Panc1 (cell line): ENCODE results near the gene GDAP1L1. TPM values are rescaled to one million over a fixed set of nuclear protein-coding genes. Genes with fewer than 3 reads are reported as not detected.

Source experiments
- ATAC-seq: fragments of 200-7000 bp; cut with Tn5 transposase; 2 replicates; pipeline ENCODE4 v1.9.1; 2020; ENCODE audit warnings: mild to moderate bottlenecking, moderate library complexity
- BruUV-seq: library from RNA; stranded (reverse); fragments of 400-500 nt; replicated peaks from 2 replicates; lab custom pipeline; 2021; lab: Mats Ljungman, UMichigan
- CTCF ChIA-PET: fragments of 300-600 bp; sonication (Branson Sonifier 250); formaldehyde crosslinking; loops from one replicate; lab custom pipeline; 2022; ENCODE audit warnings: antibody characterized with exemption; lab: Charles Lee
- POLR2A ChIA-PET: fragments of 300-600 bp; sonication (Branson Sonifier 250); formaldehyde crosslinking; loops from one replicate; lab custom pipeline; 2022; ENCODE audit warnings: antibody characterized with exemption; lab: Charles Lee
- DNase-seq: peaks from one replicate; pipeline ENCODE4 v3.0.0-alpha.2; 2010; ENCODE audit warnings: low read depth, low spot score
- H3K27ac ChIP-seq: 2 replicates; pipeline ENCODE4 v1.5.1; 2011; ENCODE audit warnings: mild to moderate bottlenecking, low read length, inconsistent platforms
- H3K27me3 ChIP-seq: fragments of 200-500 bp; sonication (Bioruptor generic); 2 replicates; pipeline ENCODE4 v1.6.0; 2014; ENCODE audit warnings: low read length, inconsistent platforms; ENCODE audit not compliant: control insufficient read depth, insufficient read depth
- H3K36me3 ChIP-seq: fragments of 200-500 bp; sonication (Bioruptor generic); 2 replicates; pipeline ENCODE4 v1.5.1; 2014; ENCODE audit warnings: inconsistent platforms, mild to moderate bottlenecking, low read length, moderate library complexity; ENCODE audit not compliant: control insufficient read depth, insufficient read depth
- H3K4me1 ChIP-seq: 2 replicates; pipeline ENCODE4 v1.5.1; 2011; ENCODE audit warnings: inconsistent platforms, mild to moderate bottlenecking, low read length, moderate library complexity; ENCODE audit not compliant: control insufficient read depth, insufficient read depth
- H3K4me3 ChIP-seq, 2 experiments: 2 replicates each; pipeline ENCODE4 v1.5.1; 2011 to 2012; ENCODE audit warnings: low read depth in 2 of 2, low read length in 2 of 2, mild to moderate bottlenecking in 2 of 2, inconsistent platforms in 1 of 2, moderate library complexity in 1 of 2
- H3K9me3 ChIP-seq: fragments of 200-500 bp; sonication (Bioruptor generic); 2 replicates; pipeline ENCODE4 v1.5.1; 2014; ENCODE audit warnings: low read depth, mild to moderate bottlenecking, inconsistent platforms, low read length, moderate library complexity; ENCODE audit not compliant: control insufficient read depth, insufficient read depth
- CTCF ChIP-seq: fragments of 450-650 bp; IDR thresholded peaks from 2 replicates; pipeline ENCODE4 v1.5.1; 2017; ENCODE audit warnings: mild to moderate bottlenecking
- POLR2AphosphoS5 ChIP-seq: IDR thresholded peaks from 2 replicates; pipeline ENCODE4 v1.6.1; 2012; ENCODE audit warnings: mild to moderate bottlenecking, low read depth, low read length, moderate library complexity
- REST ChIP-seq, 2 experiments: IDR thresholded peaks; 2 replicates each; pipeline ENCODE4 v1.6.1; 2011 to 2012; ENCODE audit warnings: low read depth in 2 of 2, control low read depth in 1 of 2, low read length in 1 of 2, mild to moderate bottlenecking in 1 of 2, moderate library complexity in 1 of 2; ENCODE audit not compliant: insufficient read depth in 1 of 2
- SIN3A ChIP-seq: IDR thresholded peaks from 2 replicates; pipeline ENCODE4 v1.6.1; 2012; ENCODE audit warnings: low read depth, mild to moderate bottlenecking, low read length, moderate library complexity, borderline replicate concordance; ENCODE audit not compliant: insufficient read depth
- TCF7L2 ChIP-seq: IDR thresholded peaks from 2 replicates; pipeline ENCODE4 v1.6.1; 2011; ENCODE audit warnings: mild to moderate bottlenecking, low read depth, low read length, inconsistent platforms
- in situ Hi-C: cut with HindIII; loops from 2 replicates; pipeline ENCODE4 v1.10.0; 2016; ENCODE audit warnings: low sequenced_read_pairs, low pct_unique_long_range_greater_than_20kb
- intact Hi-C: fragments of 100-400 bp; cut with micrococcal nuclease; formaldehyde crosslinking; loops from one replicate; pipeline ENCODE4 v1.10.0; 2022; ENCODE audit not compliant: unreplicated experiment
- total RNA-seq: library from RNA; stranded (reverse); gene quantifications from one replicate; pipeline ENCODE4 v1.2.1, GENCODE V29; 2021; ENCODE audit not compliant: unreplicated experiment

The GDAP1L1 gene
- total RNA-seq, 1 experiment from 2014 or later = not detected

- CTCF ChIA-PET = no interaction called here
- no peaks in the 10 kb centered on the region for H3K4me1 ChIP-seq
- TF ChIP-seq REST (IDR thresholded peaks at IDR 0.05; ENCODE audit: insufficient read depth in 1 of 2, low read depth in 2 of 2, low read length in 1 of 2) (no peak), CTCF (no peak), POLR2AphosphoS5 (no peak), TCF7L2 (no peak), SIN3A (no peak)
Measured at GRCh38 chr20:44284032-44284431, 36.9 kb downstream of the GDAP1L1 start.

GRCh38 chr20:44287272-44288097 is 40.4 kb downstream of the GDAP1L1 start:
- BruUV-seq = no TSS peak
- CTCF ChIA-PET = no interaction called here
- Histone ChIP-seq H3K9me3 (no peaks in the 10 kb centered on the region), H3K36me3 (no peaks in the 10 kb centered on the region), H3K4me1 (no peaks in the 10 kb centered on the region), H3K4me3 (no peak overlapping the region), H3K27ac (no peak overlapping the region), H3K27me3 (no peaks in the 10 kb centered on the region)
- TF ChIP-seq POLR2AphosphoS5 (no peak), SIN3A (no peak), REST (IDR thresholded peaks at IDR 0.05; ENCODE audit: insufficient read depth in 1 of 2, low read depth in 2 of 2, low read length in 1 of 2) (no peak), TCF7L2 (no peak), CTCF (no peak)
- no peak for ATAC-seq
- POLR2A ChIA-PET = no interaction called here
- in situ Hi-C loops = no loop called here
- no peak for DNase-seq
- intact Hi-C loops = no loop called here

More at GRCh38 chr20:44284032-44284431, 36.9 kb downstream of the GDAP1L1 start:
- POLR2A ChIA-PET = no interaction called here
- Histone ChIP-seq H3K9me3 (no peaks in the 10 kb centered on the region), H3K4me3 (no peak overlapping the region), H3K36me3 (no peaks in the 10 kb centered on the region), H3K27ac (no peak overlapping the region), H3K27me3 (no peaks in the 10 kb centered on the region)
- intact Hi-C loops = no loop called here
- in situ Hi-C loops = no loop called here
- ATAC-seq (no peak), DNase-seq (no peak)
- BruUV-seq = no TSS peak
